ENCODE data around the gene CA12.

CA12 gene

GRCh38 chr15:63312286-63312685, 69.4 kb downstream of the CA12 start:
- no peak overlapping the region for H3K4me3 ChIP-seq (ENCODE audit: low read depth, low read length)
- ChIA-PET POLR2A (no interaction called here), CTCF (interaction anchor here (1.0 to 1.8 kb wide), 3 partner anchors 10 to 92 kb away, joined by 3 to 5 read pairs (median 5); no protein-coding TSS in a partner anchor)
- DNase-seq (ENCODE audit: low read depth, low spot score) = no peak
- TF ChIP-seq, protein P1, sequence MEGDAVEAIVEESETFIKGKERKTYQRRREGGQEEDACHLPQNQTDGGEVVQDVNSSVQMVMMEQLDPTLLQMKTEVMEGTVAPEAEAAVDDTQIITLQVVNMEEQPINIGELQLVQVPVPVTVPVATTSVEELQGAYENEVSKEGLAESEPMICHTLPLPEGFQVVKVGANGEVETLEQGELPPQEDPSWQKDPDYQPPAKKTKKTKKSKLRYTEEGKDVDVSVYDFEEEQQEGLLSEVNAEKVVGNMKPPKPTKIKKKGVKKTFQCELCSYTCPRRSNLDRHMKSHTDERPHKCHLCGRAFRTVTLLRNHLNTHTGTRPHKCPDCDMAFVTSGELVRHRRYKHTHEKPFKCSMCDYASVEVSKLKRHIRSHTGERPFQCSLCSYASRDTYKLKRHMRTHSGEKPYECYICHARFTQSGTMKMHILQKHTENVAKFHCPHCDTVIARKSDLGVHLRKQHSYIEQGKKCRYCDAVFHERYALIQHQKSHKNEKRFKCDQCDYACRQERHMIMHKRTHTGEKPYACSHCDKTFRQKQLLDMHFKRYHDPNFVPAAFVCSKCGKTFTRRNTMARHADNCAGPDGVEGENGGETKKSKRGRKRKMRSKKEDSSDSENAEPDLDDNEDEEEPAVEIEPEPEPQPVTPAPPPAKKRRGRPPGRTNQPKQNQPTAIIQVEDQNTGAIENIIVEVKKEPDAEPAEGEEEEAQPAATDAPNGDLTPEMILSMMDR (IDR thresholded peaks at IDR 0.05; ENCODE audit: insufficient read depth, low read length, missing control alignments) = no peak

GRCh38 chr15:63310646-63311045, 71.0 kb downstream of the CA12 start:
- TF ChIP-seq, protein P1 (IDR thresholded peaks at IDR 0.05; ENCODE audit: insufficient read depth, low read length, missing control alignments) = no peak
- no peak for DNase-seq (ENCODE audit: low read depth, low spot score)
- ChIA-PET CTCF (no interaction called here), POLR2A (no interaction called here)
- H3K4me3 ChIP-seq (ENCODE audit: low read depth, low read length) = no peak overlapping the region

DNA sequence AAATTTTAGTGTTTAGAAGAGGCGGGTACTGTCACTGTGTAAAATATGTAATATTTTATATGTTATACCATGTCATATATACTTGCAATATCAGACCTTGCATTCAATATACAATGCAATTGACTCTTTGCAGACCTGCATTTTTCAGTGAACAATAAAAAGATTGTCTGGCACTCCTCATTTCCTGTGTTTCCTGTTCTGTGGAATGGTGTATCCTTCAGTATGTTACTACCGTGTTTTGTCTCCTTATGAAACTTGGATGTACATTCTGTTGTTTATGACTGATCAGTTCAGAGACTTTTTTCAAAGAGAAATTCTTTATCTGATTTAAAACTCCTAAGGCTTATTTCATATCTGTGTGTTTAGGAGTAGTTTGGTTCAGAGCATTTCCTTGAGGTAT, 72.7 kb downstream of the CA12 start:
- TF ChIP-seq, protein P1 (IDR thresholded peaks at IDR 0.05; ENCODE audit: insufficient read depth, low read length, missing control alignments) = no peak
- DNase-seq (ENCODE audit: low read depth, low spot score) = no peak
- CTCF ChIA-PET = interaction anchor here (2.0 kb wide), 1 partner anchor 21 kb away, joined by 6 read pairs; no protein-coding TSS in a partner anchor
- POLR2A ChIA-PET = interaction anchor here (0.6 kb wide), 1 partner anchor 25 kb away, joined by 3 read pairs; no protein-coding TSS in a partner anchor
- H3K4me3 ChIP-seq (ENCODE audit: low read depth, low read length) = no peak overlapping the region

- H3K4me3 ChIP-seq (ENCODE audit: low read depth, low read length) = no peak overlapping the region
- CTCF ChIA-PET = interaction anchor here (1.9 to 3.1 kb wide), 3 partner anchors 14 to 21 kb away, joined by 5 to 8 read pairs (median 6); no protein-coding TSS in a partner anchor
- DNase-seq (ENCODE audit: low read depth, low spot score) = no peak
- POLR2A ChIA-PET = no interaction called here
- TF ChIP-seq, protein P1 (IDR thresholded peaks at IDR 0.05; ENCODE audit: insufficient read depth, low read length, missing control alignments) = no peak
These were observed 73.2 kb downstream of the CA12 start for GRCh38 chr15:63308491-63308890.

GRCh38 chr15:63306492-63307073, 75.1 kb downstream of the CA12 start:
- POLR2A ChIA-PET = no interaction called here
- no peak for DNase-seq (ENCODE audit: low read depth, low spot score)
- CTCF ChIA-PET = interaction anchor here (0.7 to 3.1 kb wide), 5 partner anchors 8 to 15 kb away, joined by 3 to 8 read pairs (median 3); no protein-coding TSS in a partner anchor
- H3K4me3 ChIP-seq (ENCODE audit: low read depth, low read length) = no peak overlapping the region
- TF ChIP-seq, protein P1 (IDR thresholded peaks at IDR 0.05; ENCODE audit: insufficient read depth, low read length, missing control alignments) = no peak

DNA sequence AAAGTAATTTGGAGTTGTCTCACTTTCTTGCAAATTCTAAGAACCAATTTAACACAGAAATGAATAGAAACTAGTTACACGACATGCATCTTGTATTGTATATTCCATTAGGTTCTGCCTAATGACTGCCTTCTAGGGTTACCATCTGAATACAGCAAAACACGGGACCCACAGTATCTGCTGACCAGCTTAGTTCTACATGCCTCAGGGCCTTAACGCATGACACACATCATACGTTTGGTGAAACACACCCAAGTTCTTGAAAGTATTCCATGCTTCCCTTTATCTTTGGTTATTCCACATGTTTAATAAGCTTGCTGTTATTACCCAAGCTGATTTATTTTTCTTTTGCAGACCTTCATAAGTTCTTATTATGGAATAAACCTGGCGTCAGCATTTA, 76.4 kb downstream of the CA12 start:
- TF ChIP-seq, protein P1 (IDR thresholded peaks at IDR 0.05; ENCODE audit: insufficient read depth, low read length, missing control alignments) = no peak
- H3K4me3 ChIP-seq (ENCODE audit: low read depth, low read length) = no peak overlapping the region
- DNase-seq (ENCODE audit: low read depth, low spot score) = no peak
- ChIA-PET CTCF (no interaction called here), POLR2A (no interaction called here)
